ENCODE data around the gene CDH23. TPM values are rescaled to one million over a fixed set of nuclear protein-coding genes. Genes with fewer than 3 reads are reported as not detected.

The CDH23 gene
- total and polyA plus RNA-seq, 2 donors (not counting 1 experiment from before 2014, with no cell fraction given): 0.37 to 0.89 TPM

DNA sequence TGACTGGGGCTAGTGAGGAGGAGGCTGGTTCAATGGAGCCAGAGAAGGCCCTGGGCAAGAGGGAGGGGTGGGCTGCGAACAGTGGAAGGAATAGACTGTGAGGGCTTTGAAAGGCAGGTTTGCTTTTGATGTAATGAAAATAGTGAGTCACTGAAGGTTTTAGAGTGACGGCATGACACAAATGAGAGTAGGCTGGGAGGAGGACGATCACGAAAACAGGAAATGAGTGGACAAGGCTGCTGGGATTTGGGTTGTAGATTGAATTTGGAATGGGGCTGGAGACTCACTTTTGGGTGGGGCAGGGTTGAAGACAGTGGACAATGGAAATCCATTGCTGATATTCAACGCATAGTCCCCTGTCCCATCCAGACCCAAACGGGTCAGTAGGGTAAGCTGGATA, 139.6 kb downstream of the CDH23 start:
- H3K4me1 Mint-ChIP-seq: no peaks in the 10 kb centered on the region
- H3K27ac ChIP-seq (ENCODE audit: low read length in 2 of 2): no peak overlapping the region
- H3K4me2 ChIP-seq (replicated peaks; ENCODE audit: low read depth, low read length, poor library complexity, severe bottlenecking): no peak overlapping the region
- H3K4me3 ChIP-seq (ENCODE audit: control extremely low read depth in 1 of 5, extremely low read depth in 1 of 5, insufficient read depth in 1 of 5, low read depth in 2 of 5, low read length in 4 of 5): no peak overlapping the region
- no peak overlapping the region for H3K4me3 Mint-ChIP-seq
- H3K4me1 ChIP-seq (ENCODE audit: control insufficient read depth in 2 of 2, insufficient read depth in 2 of 2, low read length in 2 of 2): no peaks in the 10 kb centered on the region
- TF ChIP-seq, protein P1, sequence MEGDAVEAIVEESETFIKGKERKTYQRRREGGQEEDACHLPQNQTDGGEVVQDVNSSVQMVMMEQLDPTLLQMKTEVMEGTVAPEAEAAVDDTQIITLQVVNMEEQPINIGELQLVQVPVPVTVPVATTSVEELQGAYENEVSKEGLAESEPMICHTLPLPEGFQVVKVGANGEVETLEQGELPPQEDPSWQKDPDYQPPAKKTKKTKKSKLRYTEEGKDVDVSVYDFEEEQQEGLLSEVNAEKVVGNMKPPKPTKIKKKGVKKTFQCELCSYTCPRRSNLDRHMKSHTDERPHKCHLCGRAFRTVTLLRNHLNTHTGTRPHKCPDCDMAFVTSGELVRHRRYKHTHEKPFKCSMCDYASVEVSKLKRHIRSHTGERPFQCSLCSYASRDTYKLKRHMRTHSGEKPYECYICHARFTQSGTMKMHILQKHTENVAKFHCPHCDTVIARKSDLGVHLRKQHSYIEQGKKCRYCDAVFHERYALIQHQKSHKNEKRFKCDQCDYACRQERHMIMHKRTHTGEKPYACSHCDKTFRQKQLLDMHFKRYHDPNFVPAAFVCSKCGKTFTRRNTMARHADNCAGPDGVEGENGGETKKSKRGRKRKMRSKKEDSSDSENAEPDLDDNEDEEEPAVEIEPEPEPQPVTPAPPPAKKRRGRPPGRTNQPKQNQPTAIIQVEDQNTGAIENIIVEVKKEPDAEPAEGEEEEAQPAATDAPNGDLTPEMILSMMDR (IDR thresholded peaks at IDR 0.05): no peak
- no peak for TF ChIP-seq EZH2 (IDR thresholded peaks at IDR 0.05; ENCODE audit: borderline replicate concordance, insufficient read depth, low read depth, low read length, poor library complexity, severe bottlenecking)
- no peaks in the 10 kb centered on the region for H3K79me2 ChIP-seq (ENCODE audit: control insufficient read depth, insufficient read depth, low read length)
- peaks cover 0 to 11% (median 0%) of the 10 kb centered on the region in 3 donors for H3K9me3 ChIP-seq (ENCODE audit: control extremely low read depth in 1 of 3, control insufficient read depth in 2 of 3, insufficient read depth in 1 of 3, low read length in 2 of 3)
- H4K20me1 ChIP-seq (ENCODE audit: control insufficient read depth, insufficient read depth, low read length, poor library complexity, severe bottlenecking): no peaks in the 10 kb centered on the region
- no peak overlapping the region for H3K27ac Mint-ChIP-seq
- H3K9ac ChIP-seq (ENCODE audit: low read length): no peak overlapping the region
- 91% methylated on average over 6 of the region's 6 CpGs for WGBS (ENCODE audit: insufficient coverage)
- ATAC-seq (ENCODE audit: low read depth) (no peak), DNase-seq (no peak)
- no peak overlapping the region for H2AFZ ChIP-seq (ENCODE audit: insufficient read depth, low read depth, low read length, poor library complexity, severe bottlenecking)
- no peaks in the 10 kb centered on the region for H3K27me3 ChIP-seq (replicated peaks in 1 of 4; ENCODE audit: control extremely low read depth in 1 of 4, control insufficient read depth in 3 of 4, insufficient read depth in 4 of 4, low read length in 3 of 4)
- H3K36me3 ChIP-seq (replicated peaks in 1 of 2; ENCODE audit: control extremely low read depth in 1 of 2, control insufficient read depth in 1 of 2, extremely low read depth in 1 of 2, insufficient read depth in 2 of 2, low read length in 1 of 2): no peaks in the 10 kb centered on the region
- H3K27me3 Mint-ChIP-seq: no peaks in the 10 kb centered on the region
- H3K9me3 Mint-ChIP-seq (ENCODE audit: insufficient read depth): no peaks in the 10 kb centered on the region
- intact Hi-C loops (cut with micrococcal nuclease): no loop called here
- ChIA-PET POLR2A (no interaction called here), CTCF (no interaction called here)

DNA sequence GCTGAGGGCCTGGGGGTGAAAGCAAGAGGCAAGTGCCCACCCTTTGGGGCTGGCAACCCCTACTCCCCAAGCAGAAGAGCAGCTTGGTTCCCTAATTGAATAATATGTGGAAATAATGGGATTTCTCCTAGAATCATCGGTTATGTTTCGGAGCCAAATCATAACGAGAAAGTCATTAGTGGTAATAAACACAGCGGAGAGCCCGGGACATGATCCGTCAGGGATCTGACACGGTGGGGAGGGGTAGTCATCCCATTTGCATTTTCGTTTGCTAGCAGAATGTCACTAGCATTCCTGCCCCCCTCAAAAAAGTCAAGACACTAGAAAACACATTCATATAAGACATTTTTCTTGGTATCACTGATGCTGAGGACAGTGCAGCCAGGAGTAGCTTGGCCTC, 140.4 kb downstream of the CDH23 start:
- Mint-ChIP-seq H3K4me3 (no peak overlapping the region), H3K4me1 (no peaks in the 10 kb centered on the region), H3K27me3 (no peaks in the 10 kb centered on the region), H3K27ac (no peak overlapping the region), H3K9me3 (ENCODE audit: insufficient read depth) (no peaks in the 10 kb centered on the region)
- DNase-seq: no peak
- POLR2A ChIA-PET: no interaction called here
- WGBS (ENCODE audit: insufficient coverage): 91% methylated on average over 8 of the region's 8 CpGs
- no peak overlapping the region for H3K9ac ChIP-seq (ENCODE audit: low read length)
- H3K27ac ChIP-seq (ENCODE audit: low read length in 2 of 2): no peak overlapping the region
- H3K4me1 ChIP-seq (ENCODE audit: control insufficient read depth in 2 of 2, insufficient read depth in 2 of 2, low read length in 2 of 2): no peaks in the 10 kb centered on the region
- H3K36me3 ChIP-seq (replicated peaks in 1 of 2; ENCODE audit: control extremely low read depth in 1 of 2, control insufficient read depth in 1 of 2, extremely low read depth in 1 of 2, insufficient read depth in 2 of 2, low read length in 1 of 2): no peaks in the 10 kb centered on the region
- CTCF ChIA-PET: no interaction called here
- ATAC-seq (ENCODE audit: low read depth): no peak
- TF ChIP-seq EZH2 (IDR thresholded peaks at IDR 0.05; ENCODE audit: borderline replicate concordance, insufficient read depth, low read depth, low read length, poor library complexity, severe bottlenecking): no peak
- H2AFZ ChIP-seq (ENCODE audit: insufficient read depth, low read depth, low read length, poor library complexity, severe bottlenecking): no peak overlapping the region
- no peaks in the 10 kb centered on the region for H3K79me2 ChIP-seq (ENCODE audit: control insufficient read depth, insufficient read depth, low read length)
- no peak overlapping the region for H3K4me2 ChIP-seq (replicated peaks; ENCODE audit: low read depth, low read length, poor library complexity, severe bottlenecking)
- no peaks in the 10 kb centered on the region for H3K27me3 ChIP-seq (replicated peaks in 1 of 4; ENCODE audit: control extremely low read depth in 1 of 4, control insufficient read depth in 3 of 4, insufficient read depth in 4 of 4, low read length in 3 of 4)
- no peak overlapping the region for H3K4me3 ChIP-seq (ENCODE audit: control extremely low read depth in 1 of 5, extremely low read depth in 1 of 5, insufficient read depth in 1 of 5, low read depth in 2 of 5, low read length in 4 of 5)
- H4K20me1 ChIP-seq (ENCODE audit: control insufficient read depth, insufficient read depth, low read length, poor library complexity, severe bottlenecking): no peaks in the 10 kb centered on the region
- peaks cover 0 to 3% (median 0%) of the 10 kb centered on the region in 3 donors for H3K9me3 ChIP-seq (ENCODE audit: control extremely low read depth in 1 of 3, control insufficient read depth in 2 of 3, insufficient read depth in 1 of 3, low read length in 2 of 3)
- intact Hi-C loops (cut with micrococcal nuclease): no loop called here
